Measurements from ENCODE around the gene DIRAS1. TPM values are rescaled to one million over a fixed set of nuclear protein-coding genes. Genes with fewer than 3 reads are reported as not detected.

Gene DIRAS1
- total RNA-seq, 4 donors from 2014 or later: 0.59 to 0.90 (median 0.87) TPM; not detected in 1

GRCh38 chr19:2767688-2768087, 46.5 kb upstream of the DIRAS1 start:
- no peak for TF ChIP-seq EP300 (IDR thresholded peaks at IDR 0.05)
- TF ChIP-seq CTCF (IDR thresholded peaks at IDR 0.05): no peak
- no peak for TF ChIP-seq POLR2A (IDR thresholded peaks at IDR 0.05)
- Histone ChIP-seq H3K4me1 (peaks cover 0 to 37% (median 0%) of the 10 kb centered on the region in 4 donors), H3K36me3 (peaks cover 4 to 75% (median 10%) of the 10 kb centered on the region in 3 donors), H3K4me3 (no peak overlapping the region), H3K27ac (no peak overlapping the region), H3K9me3 (no peaks in the 10 kb centered on the region), H3K27me3 (no peaks in the 10 kb centered on the region)
- DNase-seq (ENCODE audit: low spot score in 2 of 2): no peak
- WGBS, 2 donors: 91 to 98% methylated on average over 18 to 19 of the region's 19 CpGs

- no peaks in the 10 kb centered on the region for H3K9me3 ChIP-seq
- H3K27me3 ChIP-seq: no peaks in the 10 kb centered on the region
- H3K27ac ChIP-seq: no peak overlapping the region
- no peak for DNase-seq (ENCODE audit: low spot score in 2 of 2)
- H3K36me3 ChIP-seq: peaks cover 4 to 83% (median 10%) of the 10 kb centered on the region in 3 donors
- 92 to 96% methylated on average over 24 to 29 of the region's 35 CpGs for WGBS, 2 donors
- TF ChIP-seq EP300 (IDR thresholded peaks at IDR 0.05): no peak
- TF ChIP-seq CTCF (IDR thresholded peaks at IDR 0.05): no peak
- TF ChIP-seq POLR2A (IDR thresholded peaks at IDR 0.05): no peak
- H3K4me1 ChIP-seq: peaks cover 0 to 29% (median 0%) of the 10 kb centered on the region in 4 donors
- H3K4me3 ChIP-seq: no peak overlapping the region
These were observed 45.6 kb upstream of the DIRAS1 start for GRCh38 chr19:2766594-2767372.

DNA sequence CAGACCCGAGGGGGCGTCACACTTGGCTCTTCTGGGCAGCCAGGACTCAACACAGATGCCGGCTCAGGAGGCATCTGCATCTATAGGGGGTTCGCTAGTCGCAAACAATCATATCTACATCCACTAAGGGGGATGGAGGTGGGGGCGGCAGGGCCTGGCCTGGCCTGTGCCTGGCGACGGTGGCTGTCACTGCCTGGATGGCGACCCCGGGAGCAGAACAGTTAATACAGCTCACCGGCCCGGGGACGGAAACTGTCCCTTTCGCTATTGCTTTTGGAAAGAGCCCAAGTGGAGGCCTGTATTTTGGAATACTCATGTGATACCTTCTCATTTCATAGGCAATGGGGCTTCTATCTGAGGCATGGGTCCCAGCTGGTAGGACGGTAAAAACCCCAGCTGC, 44.2 kb upstream of the DIRAS1 start:
- H3K9me3 ChIP-seq: no peaks in the 10 kb centered on the region
- H3K4me3 ChIP-seq: no peak overlapping the region
- TF ChIP-seq POLR2A (IDR thresholded peaks at IDR 0.05) (no peak), CTCF (IDR thresholded peaks at IDR 0.05) (no peak), EP300 (IDR thresholded peaks at IDR 0.05) (no peak)
- WGBS, 2 donors: 81 to 88% methylated on average over 15 of the region's 15 CpGs
- H3K27me3 ChIP-seq: no peaks in the 10 kb centered on the region
- peaks cover 4 to 88% (median 20%) of the 10 kb centered on the region in 3 donors for H3K36me3 ChIP-seq
- no peak for DNase-seq (ENCODE audit: low spot score in 2 of 2)
- H3K27ac ChIP-seq: no peak overlapping the region
- H3K4me1 ChIP-seq: peaks cover 0 to 17% (median 0%) of the 10 kb centered on the region in 4 donors

- Histone ChIP-seq H3K9me3 (no peaks in the 10 kb centered on the region), H3K4me3 (no peak overlapping the region), H3K27me3 (no peaks in the 10 kb centered on the region), H3K27ac (no peak overlapping the region), H3K36me3 (peaks cover 4 to 92% (median 20%) of the 10 kb centered on the region in 3 donors), H3K4me1 (peaks cover 0 to 13% (median 0%) of the 10 kb centered on the region in 4 donors)
- no peak for DNase-seq (ENCODE audit: low spot score in 2 of 2)
- TF ChIP-seq CTCF (IDR thresholded peaks at IDR 0.05): no peak
- TF ChIP-seq POLR2A (IDR thresholded peaks at IDR 0.05): no peak
- no peak for TF ChIP-seq EP300 (IDR thresholded peaks at IDR 0.05)
- 92 to 93% methylated on average over 21 of the region's 21 CpGs for WGBS, 2 donors
These were observed 43.8 kb upstream of the DIRAS1 start for GRCh38 chr19:2764945-2765344.

DNA sequence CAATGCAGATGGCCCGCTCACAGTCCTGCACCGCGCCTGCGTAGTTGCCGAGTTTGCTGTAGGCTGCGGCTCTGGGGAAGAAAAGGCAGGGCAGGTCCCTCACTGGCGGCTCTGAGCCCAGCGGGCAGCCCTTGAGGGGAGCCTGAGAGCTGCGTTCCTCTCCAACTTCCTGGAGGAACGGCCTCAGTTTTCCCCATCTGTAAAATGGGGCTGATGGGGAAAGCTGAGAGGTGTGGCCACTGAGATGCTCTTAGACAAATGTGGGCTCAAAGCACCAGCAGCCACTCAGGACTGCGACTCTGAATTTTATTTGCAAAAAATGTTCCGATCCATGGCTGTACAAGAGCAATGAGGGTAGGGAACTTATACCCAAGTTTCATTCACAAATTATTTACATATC, 42.5 kb upstream of the DIRAS1 start:
- H3K4me3 ChIP-seq: no peak overlapping the region
- DNase-seq (ENCODE audit: low spot score in 2 of 2): no peak
- no peak for TF ChIP-seq CTCF (IDR thresholded peaks at IDR 0.05)
- no peaks in the 10 kb centered on the region for H3K9me3 ChIP-seq
- 96 to 97% methylated on average over 12 of the region's 12 CpGs for WGBS, 2 donors
- peaks cover 4 to 100% (median 20%) of the 10 kb centered on the region in 3 donors for H3K36me3 ChIP-seq
- H3K27ac ChIP-seq: no peak overlapping the region
- no peaks in the 10 kb centered on the region for H3K27me3 ChIP-seq
- H3K4me1 ChIP-seq: peaks cover 0 to 2% (median 0%) of the 10 kb centered on the region in 4 donors
